ENCODE results near the gene ZNF638.
A peak's percentile ranks its signal among the peaks of the same experiment; 100 is the strongest.
"Not testable (repeated sequence)": the region's sequence is repeated elsewhere in the genome, so short reads cannot be mapped to it uniquely, and the experiment has no call there.

The ZNF638 gene

GRCh38 chr2:71389384-71390072 is 57.9 kb downstream of the ZNF638 start:
- peak in 34 of 56 donors; percentile 3 to 80 (median 34) for DNase-seq

GRCh38 chr2:71393216-71393615 is 61.6 kb downstream of the ZNF638 start:
- no peak for DNase-seq

- no peak for DNase-seq
Measured at GRCh38 chr2:71395471-71395870, 63.9 kb downstream of the ZNF638 start.

GRCh38 chr2:71402427-71402826 is 70.8 kb downstream of the ZNF638 start:
- no peak for DNase-seq

- no peak for DNase-seq
Measured at GRCh38 chr2:71409611-71410010, 78.0 kb downstream of the ZNF638 start.

- no peak for DNase-seq
Measured at GRCh38 chr2:71410696-71411095, 79.1 kb downstream of the ZNF638 start.

- DNase-seq: not testable (repeated sequence)
Measured at GRCh38 chr2:71416866-71417265, 85.3 kb downstream of the ZNF638 start.

- no peak for DNase-seq
Measured at GRCh38 chr2:71417300-71418202, 86.0 kb downstream of the ZNF638 start.

- no peak for DNase-seq
Measured at GRCh38 chr2:71419145-71419544, 87.6 kb downstream of the ZNF638 start.

GRCh38 chr2:71419976-71420375 is 88.4 kb downstream of the ZNF638 start:
- no peak for DNase-seq

GRCh38 chr2:71422786-71423185 is 91.2 kb downstream of the ZNF638 start:
- no peak for DNase-seq

GRCh38 chr2:71423817-71424420 is 92.3 kb downstream of the ZNF638 start:
- DNase-seq: no peak

GRCh38 chr2:71426721-71427120 is 95.1 kb downstream of the ZNF638 start:
- DNase-seq: no peak

- no peak for DNase-seq
Measured at GRCh38 chr2:71428472-71429383, 97.1 kb downstream of the ZNF638 start.

GRCh38 chr2:71445142-71445541 is 113.6 kb downstream of the ZNF638 start:
- not testable (repeated sequence) for DNase-seq

GRCh38 chr2:71446505-71446904 is 114.9 kb downstream of the ZNF638 start:
- DNase-seq: no peak

- no peak for DNase-seq
Measured at GRCh38 chr2:71449343-71449742, 117.8 kb downstream of the ZNF638 start.

GRCh38 chr2:71451705-71452104 is 120.1 kb downstream of the ZNF638 start:
- DNase-seq: no peak

- no peak for DNase-seq
Measured at GRCh38 chr2:71452565-71452964, 121.0 kb downstream of the ZNF638 start.

- no peak for DNase-seq
Measured at GRCh38 chr2:71453404-71454220, 122.0 kb downstream of the ZNF638 start, which contains the start of gene DYSF. Gene DYSF, plus strand, starts transcription at chr2:71453561.
